NB4 (cell line): ENCODE results near the gene DSCAML1.

Experiments used
- MAX ChIP-seq: IDR thresholded peaks from 2 replicates; pipeline ENCODE4 v1.6.1; 2011; ENCODE audit warnings: low read depth, low read length
- POLR2A ChIP-seq: IDR thresholded peaks from 2 replicates; pipeline ENCODE4 v1.6.1; 2011; ENCODE audit warnings: mild to moderate bottlenecking; ENCODE audit not compliant: insufficient read length; ENCODE audit errors: extremely low read depth
- TF ChIP-seq, protein P1 (sequence below): IDR thresholded peaks from one replicate; pipeline ENCODE4 v1.5.1; 2012; ENCODE audit warnings: low read depth, low read length

DNA sequence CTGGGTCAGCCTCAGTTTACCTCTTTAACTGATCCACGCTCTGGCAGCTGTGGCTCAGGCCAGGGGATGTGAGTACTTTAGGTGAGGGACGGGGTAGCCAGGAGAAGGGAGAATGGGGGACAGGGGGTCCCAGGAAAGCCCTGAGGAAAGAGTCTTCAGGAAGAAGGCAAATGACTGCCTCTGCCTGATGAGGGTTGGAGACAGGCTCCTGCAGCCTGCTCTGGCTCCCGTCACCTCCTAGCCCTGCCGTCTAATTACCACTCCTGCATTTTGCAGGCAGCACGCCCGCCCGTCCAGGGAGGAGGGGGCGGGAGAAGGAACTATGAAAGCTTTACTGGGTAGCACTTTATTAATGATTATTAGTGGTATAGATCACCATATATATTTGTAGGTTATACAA is 352.8 kb downstream of the DSCAML1 start:
- TF ChIP-seq, protein P1, sequence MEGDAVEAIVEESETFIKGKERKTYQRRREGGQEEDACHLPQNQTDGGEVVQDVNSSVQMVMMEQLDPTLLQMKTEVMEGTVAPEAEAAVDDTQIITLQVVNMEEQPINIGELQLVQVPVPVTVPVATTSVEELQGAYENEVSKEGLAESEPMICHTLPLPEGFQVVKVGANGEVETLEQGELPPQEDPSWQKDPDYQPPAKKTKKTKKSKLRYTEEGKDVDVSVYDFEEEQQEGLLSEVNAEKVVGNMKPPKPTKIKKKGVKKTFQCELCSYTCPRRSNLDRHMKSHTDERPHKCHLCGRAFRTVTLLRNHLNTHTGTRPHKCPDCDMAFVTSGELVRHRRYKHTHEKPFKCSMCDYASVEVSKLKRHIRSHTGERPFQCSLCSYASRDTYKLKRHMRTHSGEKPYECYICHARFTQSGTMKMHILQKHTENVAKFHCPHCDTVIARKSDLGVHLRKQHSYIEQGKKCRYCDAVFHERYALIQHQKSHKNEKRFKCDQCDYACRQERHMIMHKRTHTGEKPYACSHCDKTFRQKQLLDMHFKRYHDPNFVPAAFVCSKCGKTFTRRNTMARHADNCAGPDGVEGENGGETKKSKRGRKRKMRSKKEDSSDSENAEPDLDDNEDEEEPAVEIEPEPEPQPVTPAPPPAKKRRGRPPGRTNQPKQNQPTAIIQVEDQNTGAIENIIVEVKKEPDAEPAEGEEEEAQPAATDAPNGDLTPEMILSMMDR = no peak
- TF ChIP-seq MAX (no peak), POLR2A (no peak)
